C4-2B (cell line): ENCODE data around the gene GRIK2.

Experiments
- H3K27ac ChIP-seq: fragments of 450-650 bp; 2 replicates; pipeline ENCODE4 v1.5.1; 2017
- ZFX ChIP-seq: fragments of 450-650 bp; IDR thresholded peaks from 2 replicates; pipeline ENCODE4 v1.6.1; 2017
- TF ChIP-seq, protein P1 (sequence below): fragments of 450-650 bp; conservative IDR thresholded peaks from 2 replicates; pipeline ENCODE4 v1.5.1; 2017; ENCODE audit warnings: mild to moderate bottlenecking

The GRIK2 gene

DNA sequence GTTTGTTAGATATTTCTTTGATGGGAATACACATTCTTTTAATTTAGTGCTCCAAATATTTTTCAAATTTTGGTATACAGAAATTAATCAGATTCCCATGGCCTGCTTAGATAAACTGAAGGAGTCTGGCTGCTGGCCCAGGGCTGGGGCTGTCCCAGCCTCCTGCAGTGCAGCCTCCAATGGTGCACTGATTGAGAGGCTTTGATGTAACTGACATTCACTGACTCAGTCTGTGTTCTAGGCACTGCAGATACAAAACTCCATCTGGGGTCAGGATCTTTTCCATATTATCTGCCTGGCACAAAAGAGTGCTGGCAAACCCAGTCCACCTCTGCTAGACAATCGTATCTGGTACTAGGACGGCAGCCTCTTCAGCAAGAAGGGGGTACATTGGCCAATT lies 64.8 kb downstream of the GRIK2 start:
- no peak for TF ChIP-seq ZFX
- TF ChIP-seq, protein P1, sequence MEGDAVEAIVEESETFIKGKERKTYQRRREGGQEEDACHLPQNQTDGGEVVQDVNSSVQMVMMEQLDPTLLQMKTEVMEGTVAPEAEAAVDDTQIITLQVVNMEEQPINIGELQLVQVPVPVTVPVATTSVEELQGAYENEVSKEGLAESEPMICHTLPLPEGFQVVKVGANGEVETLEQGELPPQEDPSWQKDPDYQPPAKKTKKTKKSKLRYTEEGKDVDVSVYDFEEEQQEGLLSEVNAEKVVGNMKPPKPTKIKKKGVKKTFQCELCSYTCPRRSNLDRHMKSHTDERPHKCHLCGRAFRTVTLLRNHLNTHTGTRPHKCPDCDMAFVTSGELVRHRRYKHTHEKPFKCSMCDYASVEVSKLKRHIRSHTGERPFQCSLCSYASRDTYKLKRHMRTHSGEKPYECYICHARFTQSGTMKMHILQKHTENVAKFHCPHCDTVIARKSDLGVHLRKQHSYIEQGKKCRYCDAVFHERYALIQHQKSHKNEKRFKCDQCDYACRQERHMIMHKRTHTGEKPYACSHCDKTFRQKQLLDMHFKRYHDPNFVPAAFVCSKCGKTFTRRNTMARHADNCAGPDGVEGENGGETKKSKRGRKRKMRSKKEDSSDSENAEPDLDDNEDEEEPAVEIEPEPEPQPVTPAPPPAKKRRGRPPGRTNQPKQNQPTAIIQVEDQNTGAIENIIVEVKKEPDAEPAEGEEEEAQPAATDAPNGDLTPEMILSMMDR, result no peak
- H3K27ac ChIP-seq, result no peak overlapping the region

DNA sequence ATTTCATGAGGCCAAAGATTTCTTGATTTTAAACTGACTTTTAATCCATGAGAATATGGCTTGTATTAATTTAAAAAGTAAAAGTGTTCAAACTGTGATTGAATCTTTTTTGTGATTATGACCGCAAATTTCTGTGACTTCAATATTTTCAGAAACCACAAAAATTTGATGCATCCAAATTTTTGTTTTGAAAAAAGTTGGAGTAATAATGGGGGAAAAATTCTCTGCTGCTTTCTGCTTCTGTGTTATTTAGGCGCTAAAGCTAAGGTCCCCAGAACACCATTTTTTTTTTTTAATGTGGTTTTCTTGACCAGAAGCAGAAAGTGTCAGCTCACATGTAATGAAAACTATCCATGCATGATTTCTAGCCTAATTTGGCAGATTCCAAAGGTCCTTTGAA lies 65.3 kb downstream of the GRIK2 start:
- no peak overlapping the region for H3K27ac ChIP-seq
- no peak for TF ChIP-seq ZFX
- TF ChIP-seq, protein P1, result no peak

GRCh38 chr6:101462576-101462975 lies 69.1 kb downstream of the GRIK2 start:
- no peak overlapping the region for H3K27ac ChIP-seq
- TF ChIP-seq, protein P1, result no peak
- TF ChIP-seq ZFX, result no peak

DNA sequence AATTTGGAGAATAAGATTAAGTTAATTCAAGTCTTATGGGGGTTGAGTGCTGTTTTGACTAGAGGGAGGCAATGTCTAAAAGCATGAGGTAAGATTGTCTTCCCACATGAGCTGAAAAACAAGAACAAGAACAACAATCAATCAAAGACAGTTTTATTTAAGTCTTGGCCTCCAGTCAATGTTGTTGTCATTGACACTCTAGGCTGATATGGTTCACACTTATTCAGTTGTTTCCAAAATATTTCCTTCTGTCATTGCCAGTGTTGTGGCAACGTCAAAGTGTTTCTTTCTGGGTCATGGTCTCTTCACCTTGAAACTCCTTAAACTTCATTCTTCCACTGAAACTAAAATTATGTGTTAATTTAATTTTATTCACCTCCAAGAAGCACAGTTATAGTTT lies 72.4 kb downstream of the GRIK2 start:
- no peak overlapping the region for H3K27ac ChIP-seq
- TF ChIP-seq, protein P1, result no peak
- no peak for TF ChIP-seq ZFX

DNA sequence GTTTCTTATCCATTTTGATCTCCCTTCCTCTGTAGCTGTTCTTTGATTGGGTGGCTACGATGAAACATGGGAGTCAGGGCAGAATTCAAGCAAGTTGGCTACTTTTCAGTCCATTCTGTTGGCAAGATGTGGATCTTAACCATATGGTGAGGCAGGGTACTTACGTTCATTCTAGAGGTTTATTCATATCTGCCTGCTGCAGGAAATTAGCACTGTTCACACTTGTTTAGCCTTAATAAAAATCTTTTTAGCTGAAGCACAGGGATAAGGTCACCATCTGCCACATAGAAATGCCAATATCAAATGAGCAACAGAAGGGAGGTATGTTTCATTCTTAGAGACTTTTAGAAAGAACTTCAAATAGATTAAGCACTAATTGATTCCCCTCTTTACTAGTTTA lies 83.9 kb downstream of the GRIK2 start:
- no peak overlapping the region for H3K27ac ChIP-seq
- TF ChIP-seq ZFX, result no peak
- TF ChIP-seq, protein P1, result no peak

DNA sequence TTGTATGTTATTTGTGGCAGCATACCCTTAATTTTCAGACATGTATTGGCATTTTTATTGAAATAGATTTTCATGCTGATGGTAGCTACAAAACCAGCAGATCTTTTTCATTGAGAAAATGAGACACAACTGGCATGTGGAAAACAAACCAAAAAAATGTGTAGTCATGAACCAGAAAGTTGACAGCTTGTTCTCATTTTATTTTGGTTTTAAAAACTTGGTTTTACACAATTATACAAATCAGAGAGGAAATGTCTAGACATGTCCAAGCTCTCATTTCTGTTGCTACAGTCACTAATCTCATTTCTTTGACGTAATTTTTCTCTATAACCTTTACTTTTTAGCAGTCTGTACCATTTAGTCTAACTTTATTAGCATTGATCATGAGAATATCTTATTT lies 85.4 kb downstream of the GRIK2 start:
- H3K27ac ChIP-seq, result no peak overlapping the region
- TF ChIP-seq, protein P1, result no peak
- no peak for TF ChIP-seq ZFX

DNA sequence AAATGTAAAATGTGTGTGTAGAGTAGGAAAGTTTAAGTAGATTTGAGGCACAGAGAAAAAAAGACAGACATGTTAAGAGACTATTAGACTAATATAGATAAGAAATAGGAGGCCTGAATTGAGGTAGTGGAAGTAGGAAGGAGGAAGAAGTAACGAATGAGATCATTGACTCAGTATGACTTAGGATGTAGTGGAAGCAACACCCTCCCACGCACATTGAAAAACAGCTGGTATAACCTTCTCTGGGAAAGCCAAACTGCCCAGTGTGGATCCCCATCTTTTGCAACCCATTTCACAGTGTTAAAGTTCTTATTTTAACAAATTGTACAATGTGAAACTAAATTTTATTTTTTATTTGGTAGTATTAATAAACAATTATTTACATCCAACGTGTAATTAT lies 89.1 kb downstream of the GRIK2 start:
- TF ChIP-seq ZFX, result no peak
- H3K27ac ChIP-seq, result no peak overlapping the region

DNA sequence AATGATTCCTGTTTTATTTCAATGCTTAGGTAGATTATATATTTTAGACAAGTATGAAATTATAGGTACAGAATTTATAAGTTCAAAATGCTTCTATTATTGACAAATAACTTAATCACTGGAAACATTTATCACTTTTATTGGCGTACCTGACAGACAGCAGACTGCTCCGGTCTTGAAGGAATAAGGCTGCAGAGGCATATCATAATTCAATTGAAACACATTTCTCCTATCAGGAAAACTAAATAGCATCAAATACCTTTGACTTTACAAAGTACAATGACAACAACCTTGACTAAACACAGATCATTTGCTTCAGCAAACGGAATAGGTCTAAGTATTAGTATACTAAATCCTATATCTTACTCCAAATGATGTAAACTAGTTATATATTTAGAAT lies 91.3 kb downstream of the GRIK2 start:
- no peak overlapping the region for H3K27ac ChIP-seq
- TF ChIP-seq, protein P1, result no peak
- no peak for TF ChIP-seq ZFX
